ENCODE measurements around the gene CTTN. TPM values are rescaled to one million over a fixed set of nuclear protein-coding genes. Genes with fewer than 3 reads are reported as not detected.

Gene CTTN
- total and polyA plus RNA-seq, 9 of the 15 experiments (the other 6 are each of a cell fraction or from before 2014, with no cell fraction given) = 9.9 to 158 (median 99.7) TPM

GRCh38 chr11:70455354-70455753, 57.0 kb downstream of the CTTN start:
- ChIA-PET POLR2A (interaction anchor here (0.5 kb wide), 1 partner anchor 88 kb away, joined by 3 read pairs; no protein-coding TSS in a partner anchor), CTCF (ENCODE audit: low intra/inter-chr PET ratio) (no interaction called here)
- FAIRE-seq = no peak
- BruUV-seq (replicated peaks) = no TSS peak
- Histone ChIP-seq H3K9ac (ENCODE audit: insufficient read depth in 1 of 2, low read depth in 2 of 2, low read length in 2 of 2) (no peak overlapping the region), H3K79me2 (ENCODE audit: control insufficient read depth, insufficient read depth, low read length) (no peaks in the 10 kb centered on the region), H3K4me3 (no peak overlapping the region), H3K27ac (ENCODE audit: extremely low read depth, low read depth, low read length) (no peak overlapping the region), H3K27me3 (ENCODE audit: control insufficient read depth in 2 of 2, insufficient read depth in 2 of 2, low read length in 2 of 2) (peaks cover 0 to 4% of the 10 kb centered on the region in 2 experiments; a peak in 2 of 5 replicates), H3K36me3 (ENCODE audit: control insufficient read depth, insufficient read depth, low read length) (no peaks in the 10 kb centered on the region), H3K9me3 (replicated peaks; ENCODE audit: control insufficient read depth, insufficient read depth, low read depth, low read length) (no peaks in the 10 kb centered on the region), H3K9me1 (ENCODE audit: control insufficient read depth, insufficient read depth, low read length) (no peaks in the 10 kb centered on the region), H3K4me1 (replicated peaks in 1 of 2; ENCODE audit: control insufficient read depth in 2 of 2, insufficient read depth in 2 of 2, low read length in 2 of 2) (peaks cover 8 to 9% of the 10 kb centered on the region in 2 experiments; a peak in 4 of 5 replicates), H2AFZ (ENCODE audit: low read depth, low read length) (peak overlapping the region; percentile 81), H4K20me1 (replicated peaks; ENCODE audit: control insufficient read depth, insufficient read depth, low read length) (no peaks in the 10 kb centered on the region), H3K4me2 (ENCODE audit: insufficient read depth, low read length) (peak overlapping the region; percentile 33; the same call in 1 of the 2 replicates)
- no peak for DNase-seq (ENCODE audit: extremely low read depth in 1 of 4, low spot score in 3 of 4)
- in situ Hi-C loops (cut with MboI) (no loop called here), intact Hi-C loops (cut with micrococcal nuclease) (loop anchor here (5.0 kb wide), 1 partner anchor 33 kb away; no protein-coding TSS in a partner anchor)
- no peak for ATAC-seq
- TF ChIP-seq MGA (IDR thresholded peaks at IDR 0.05) (no peak), ZBED1 (IDR thresholded peaks at IDR 0.05) (no peak), SIN3B (IDR thresholded peaks at IDR 0.05; ENCODE audit: low read depth) (no peak), RCOR1 (IDR thresholded peaks at IDR 0.05; ENCODE audit: borderline replicate concordance in 1 of 2, low read depth in 2 of 2, low read length in 2 of 2) (no peak), KLF13 (tag; IDR thresholded peaks at IDR 0.05; ENCODE audit: borderline replicate concordance, low read depth) (no peak), ZEB2 (IDR thresholded peaks at IDR 0.05) (no peak), MCM2 (IDR thresholded peaks at IDR 0.05; ENCODE audit: low read depth) (no peak), HNRNPL (IDR thresholded peaks at IDR 0.05; ENCODE audit: low read depth, low read length) (no peak), ZSCAN32 (CRISPR knock-in tag; IDR thresholded peaks at IDR 0.05) (no peak), ZNF76 (CRISPR knock-in tag; IDR thresholded peaks at IDR 0.05; ENCODE audit: borderline replicate concordance) (no peak)
- whole genome bisulfite sequencing (ENCODE audit: insufficient coverage, low coverage, missing lambda C conversion rate) = 0% methylated on average over 1 of the region's 1 CpG

Measured in K562 (cell line).